Measurements from ENCODE around the gene SORCS2. TPM values are rescaled to one million over a fixed set of nuclear protein-coding genes. Genes with fewer than 3 reads are reported as not detected.

SORCS2 gene
- total and polyA plus RNA-seq, 2 donors (not counting 1 experiment from before 2014, with no cell fraction given), result not detected

GRCh38 chr4:7330811-7331681 lies 138.7 kb downstream of the SORCS2 start:
- CTCF ChIA-PET, result no interaction called here
- no peak overlapping the region for H3K4me3 Mint-ChIP-seq
- Histone ChIP-seq H3K9ac (ENCODE audit: low read length) (no peak overlapping the region), H3K79me2 (ENCODE audit: control insufficient read depth, insufficient read depth, low read length) (no peaks in the 10 kb centered on the region), H3K4me1 (ENCODE audit: control insufficient read depth in 2 of 2, insufficient read depth in 2 of 2, low read length in 2 of 2) (no peaks in the 10 kb centered on the region), H2AFZ (ENCODE audit: insufficient read depth, low read depth, low read length, poor library complexity, severe bottlenecking) (no peak overlapping the region), H3K27ac (ENCODE audit: low read length in 2 of 2) (no peak overlapping the region), H3K4me3 (ENCODE audit: control extremely low read depth in 1 of 5, extremely low read depth in 1 of 5, insufficient read depth in 1 of 5, low read depth in 2 of 5, low read length in 4 of 5) (no peak overlapping the region), H3K27me3 (replicated peaks in 1 of 4; ENCODE audit: control extremely low read depth in 1 of 4, control insufficient read depth in 3 of 4, insufficient read depth in 4 of 4, low read length in 3 of 4) (no peaks in the 10 kb centered on the region), H4K20me1 (ENCODE audit: control insufficient read depth, insufficient read depth, low read length, poor library complexity, severe bottlenecking) (no peaks in the 10 kb centered on the region), H3K9me3 (ENCODE audit: control extremely low read depth in 1 of 3, control insufficient read depth in 2 of 3, insufficient read depth in 1 of 3, low read length in 2 of 3) (peaks cover 0 to 6% (median 0%) of the 10 kb centered on the region in 3 donors), H3K4me2 (replicated peaks; ENCODE audit: low read depth, low read length, poor library complexity, severe bottlenecking) (no peak overlapping the region), H3K36me3 (replicated peaks in 1 of 2; ENCODE audit: control extremely low read depth in 1 of 2, control insufficient read depth in 1 of 2, extremely low read depth in 1 of 2, insufficient read depth in 2 of 2, low read length in 1 of 2) (no peaks in the 10 kb centered on the region)
- ATAC-seq (ENCODE audit: low read depth) (no peak), DNase-seq (no peak)
- intact Hi-C loops (cut with micrococcal nuclease), result no loop called here
- no peak overlapping the region for H3K27ac Mint-ChIP-seq
- no peak for TF ChIP-seq EZH2 (IDR thresholded peaks at IDR 0.05; ENCODE audit: borderline replicate concordance, insufficient read depth, low read depth, low read length, poor library complexity, severe bottlenecking)
- TF ChIP-seq CTCF (IDR thresholded peaks at IDR 0.05), result no peak
- no peaks in the 10 kb centered on the region for H3K27me3 Mint-ChIP-seq
- 89% methylated on average over 17 of the region's 22 CpGs for WGBS (ENCODE audit: insufficient coverage)
- H3K9me3 Mint-ChIP-seq (ENCODE audit: insufficient read depth), result no peaks in the 10 kb centered on the region
- POLR2A ChIA-PET, result no interaction called here
- H3K4me1 Mint-ChIP-seq, result no peaks in the 10 kb centered on the region

GRCh38 chr4:7331682-7332000 lies 139.3 kb downstream of the SORCS2 start:
- no peak overlapping the region for H3K27ac Mint-ChIP-seq

More at GRCh38 chr4:7331682-7332000, 139.3 kb downstream of the SORCS2 start:
- no peak for DNase-seq
- WGBS (ENCODE audit: insufficient coverage), result 83% methylated on average over 11 of the region's 11 CpGs
- POLR2A ChIA-PET, result no interaction called here
- Histone ChIP-seq H3K4me3 (ENCODE audit: control extremely low read depth in 1 of 5, extremely low read depth in 1 of 5, insufficient read depth in 1 of 5, low read depth in 2 of 5, low read length in 4 of 5) (no peak overlapping the region), H3K79me2 (ENCODE audit: control insufficient read depth, insufficient read depth, low read length) (no peaks in the 10 kb centered on the region), H2AFZ (ENCODE audit: insufficient read depth, low read depth, low read length, poor library complexity, severe bottlenecking) (no peak overlapping the region), H3K4me2 (replicated peaks; ENCODE audit: low read depth, low read length, poor library complexity, severe bottlenecking) (no peak overlapping the region), H3K4me1 (ENCODE audit: control insufficient read depth in 2 of 2, insufficient read depth in 2 of 2, low read length in 2 of 2) (no peaks in the 10 kb centered on the region), H3K9me3 (ENCODE audit: control extremely low read depth in 1 of 3, control insufficient read depth in 2 of 3, insufficient read depth in 1 of 3, low read length in 2 of 3) (peaks cover 0 to 6% (median 0%) of the 10 kb centered on the region in 3 donors), H3K27ac (ENCODE audit: low read length in 2 of 2) (no peak overlapping the region), H3K9ac (ENCODE audit: low read length) (no peak overlapping the region), H3K36me3 (replicated peaks in 1 of 2; ENCODE audit: control extremely low read depth in 1 of 2, control insufficient read depth in 1 of 2, extremely low read depth in 1 of 2, insufficient read depth in 2 of 2, low read length in 1 of 2) (no peaks in the 10 kb centered on the region), H3K27me3 (replicated peaks in 1 of 4; ENCODE audit: control extremely low read depth in 1 of 4, control insufficient read depth in 3 of 4, insufficient read depth in 4 of 4, low read length in 3 of 4) (no peaks in the 10 kb centered on the region), H4K20me1 (ENCODE audit: control insufficient read depth, insufficient read depth, low read length, poor library complexity, severe bottlenecking) (no peaks in the 10 kb centered on the region)
- intact Hi-C loops (cut with micrococcal nuclease), result no loop called here
- CTCF ChIA-PET, result no interaction called here
- H3K4me1 Mint-ChIP-seq, result no peaks in the 10 kb centered on the region
- H3K9me3 Mint-ChIP-seq (ENCODE audit: insufficient read depth), result no peaks in the 10 kb centered on the region
- H3K27me3 Mint-ChIP-seq, result no peaks in the 10 kb centered on the region
- H3K4me3 Mint-ChIP-seq, result no peak overlapping the region
- TF ChIP-seq EZH2 (IDR thresholded peaks at IDR 0.05; ENCODE audit: borderline replicate concordance, insufficient read depth, low read depth, low read length, poor library complexity, severe bottlenecking) (no peak), CTCF (IDR thresholded peaks at IDR 0.05) (no peak)
- ATAC-seq (ENCODE audit: low read depth), result no peak
